Erythroblast (primary cell): Measurements from ENCODE around the gene TSEN2.

ENCODE experiments used
- DNase-seq, 2 experiments: peaks; one replicate each; lab custom pipeline; 2025; lab: John Stamatoyannopoulos, UW
- GATA1 ChIP-seq: IDR thresholded peaks from 2 replicates; pipeline ENCODE4 v1.6.1; 2011; ENCODE audit warnings: low read depth, mild to moderate bottlenecking, control low read depth, low read length, moderate library complexity
- POLR2A ChIP-seq: IDR thresholded peaks from 2 replicates; pipeline ENCODE4 v1.6.1; 2011; ENCODE audit warnings: mild to moderate bottlenecking, low read length

Gene TSEN2

DNA sequence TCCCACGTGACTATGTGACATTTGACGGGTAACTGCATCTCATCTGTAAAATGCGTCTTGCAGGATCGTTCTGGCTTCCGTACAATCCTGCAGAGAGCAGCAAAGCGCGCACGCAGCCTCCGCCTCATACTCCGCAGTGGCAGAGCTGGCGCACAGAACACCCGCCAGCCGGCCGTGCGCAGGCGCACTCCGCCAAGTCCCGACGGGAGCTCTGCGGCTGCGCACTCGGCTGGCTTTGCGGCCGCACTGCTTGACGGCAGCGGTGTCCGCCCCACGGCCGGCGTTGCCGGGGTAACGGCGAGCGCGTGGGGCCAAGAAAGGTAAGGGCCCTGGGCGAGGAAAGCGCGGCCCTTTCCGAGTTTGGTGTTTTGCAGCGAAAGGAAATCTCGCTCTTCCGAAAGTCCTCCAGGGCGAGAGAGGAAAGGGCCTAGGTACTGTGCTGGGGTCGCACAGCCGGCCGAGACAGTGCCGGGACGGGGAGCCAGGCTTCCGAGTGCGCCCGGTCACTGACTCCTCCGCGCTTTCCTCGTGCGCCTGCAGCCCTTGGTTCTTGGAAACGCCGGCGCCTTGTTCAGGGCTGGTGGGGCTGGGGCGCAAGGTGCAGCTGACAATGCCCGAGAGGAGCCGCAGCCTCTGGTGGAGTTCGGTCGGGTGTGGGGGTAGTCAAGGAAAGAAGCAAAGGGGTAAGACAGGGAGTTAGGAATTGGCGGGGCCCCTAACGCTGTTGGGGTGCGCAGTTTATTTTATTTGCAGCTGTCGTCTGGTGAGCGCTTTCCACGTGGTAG lies at the start of gene TSEN2:
Gene TSEN2, plus strand, starts transcription at position 283 of the 785 bp plus-strand sequence. CDS start 5,321 bp downstream, outside the sequence.
- TF ChIP-seq POLR2A (peak; percentile 77), GATA1 (no peak)
- DNase-seq: peak; percentile 97 to 98

GRCh38 chr3:12436514-12437220 lies 47.6 kb upstream of the TSEN2 start:
- no peak for DNase-seq
- TF ChIP-seq POLR2A (no peak), GATA1 (no peak)

GRCh38 chr3:12437221-12437605 lies 47.1 kb upstream of the TSEN2 start:
- no peak for DNase-seq
- TF ChIP-seq GATA1 (no peak), POLR2A (no peak)

DNA sequence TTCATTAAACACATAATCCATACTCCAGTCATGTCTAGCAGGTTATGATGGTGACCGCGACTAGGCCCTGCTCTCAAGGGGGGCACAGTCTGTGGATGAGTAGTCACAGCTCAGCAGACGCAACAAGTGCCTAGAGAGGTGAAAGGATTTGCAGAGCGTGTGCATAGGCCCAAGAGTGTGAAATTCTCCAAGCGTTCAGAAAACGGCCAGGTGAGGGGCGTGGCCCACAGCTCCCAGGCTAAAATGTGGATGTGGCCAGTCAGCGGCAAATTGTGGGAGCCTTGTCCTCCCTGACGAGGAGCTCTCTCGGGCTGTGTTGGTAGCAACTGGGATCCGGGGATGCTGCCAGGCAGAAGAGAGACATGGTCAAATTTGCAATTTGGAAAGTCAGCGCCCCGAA lies 46.4 kb upstream of the TSEN2 start:
- no peak for DNase-seq
- TF ChIP-seq POLR2A (no peak), GATA1 (no peak)

DNA sequence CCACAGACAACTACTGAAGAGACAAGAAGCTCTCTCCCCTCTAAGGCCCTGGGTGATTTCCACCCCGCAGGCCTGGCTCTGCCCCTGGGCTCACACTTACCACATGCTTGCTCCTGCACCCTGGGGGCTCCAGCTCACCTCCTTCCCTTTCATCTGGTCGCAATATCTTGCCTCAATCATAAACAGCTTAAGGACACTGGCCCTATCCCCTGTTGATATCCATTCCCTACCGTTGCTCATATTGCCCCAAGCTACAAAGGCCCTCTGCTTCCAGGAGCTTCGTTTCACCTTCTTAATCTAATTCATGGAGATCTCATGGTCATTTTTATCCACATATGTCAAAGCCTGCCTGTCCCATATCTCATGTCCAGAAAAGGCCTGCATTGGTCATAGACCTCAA lies 46.0 kb upstream of the TSEN2 start:
- no peak for DNase-seq
- no peak for TF ChIP-seq GATA1
- TF ChIP-seq POLR2A: no peak

GRCh38 chr3:12439161-12439940 lies 44.9 kb upstream of the TSEN2 start:
- TF ChIP-seq POLR2A (no peak), GATA1 (no peak)
- DNase-seq: no peak

GRCh38 chr3:12440927-12441714 lies 43.2 kb upstream of the TSEN2 start:
- TF ChIP-seq POLR2A: no peak
- TF ChIP-seq GATA1: no peak
- no peak for DNase-seq

GRCh38 chr3:12442654-12443501 lies 41.4 kb upstream of the TSEN2 start:
- TF ChIP-seq GATA1 (no peak), POLR2A (no peak)
- no peak for DNase-seq

- TF ChIP-seq GATA1: no peak
- DNase-seq: no peak
These were observed 40.3 kb upstream of the TSEN2 start for GRCh38 chr3:12443781-12444522.

- TF ChIP-seq GATA1 (no peak), POLR2A (no peak)
- no peak for DNase-seq
These were observed 39.5 kb upstream of the TSEN2 start for GRCh38 chr3:12444582-12445471.
